Thyroid gland (tissue), 4 donors: Measurements from ENCODE around the gene PTRHD1. TPM values are rescaled to one million over a fixed set of nuclear protein-coding genes. Genes with fewer than 3 reads are reported as not detected.
A peak's percentile ranks its signal among the peaks of the same experiment; 100 is the strongest.

Source experiments
- DNase-seq, 2 donors: peaks; one replicate each; pipeline ENCODE4 v3.0.0-alpha.2; 2019
- H3K27ac ChIP-seq, 3 donors: fragments of 200-600 bp; sonication (generic); 1 replicate in 2 of 3; 2 replicates in 1 of 3; pipeline ENCODE4 v1.5.1; 2016 to 2019; ENCODE audit warnings: mild to moderate bottlenecking in 1 of 3, moderate library complexity in 1 of 3
- H3K27me3 ChIP-seq: fragments of 200-600 bp; sonication (generic); one replicate; pipeline ENCODE4 v1.5.1; 2019
- H3K36me3 ChIP-seq, 2 donors: fragments of 200-600 bp; sonication (generic); one replicate each; pipeline ENCODE4 v1.5.1; 2016 to 2019
- H3K4me1 ChIP-seq, 2 donors: fragments of 200-600 bp; sonication (generic); one replicate each; pipeline ENCODE4 v1.5.1; 2017 to 2019
- H3K4me3 ChIP-seq, 3 donors: fragments of 200-600 bp; sonication (generic); replicated peaks in 1 of 3; 1 replicate in 2 of 3; 2 replicates in 1 of 3; pipeline ENCODE4 v1.5.1; 2016; ENCODE audit warnings: mild to moderate bottlenecking in 1 of 3
- H3K9me3 ChIP-seq: fragments of 200-600 bp; sonication (generic); one replicate; pipeline ENCODE4 v1.5.1; 2017
- CTCF ChIP-seq, 6 experiments: fragments of 200-600 bp in 3 of 6; fragments of 450-650 bp in 3 of 6; sonication (generic) in 3 of 6; IDR thresholded peaks; one replicate each; pipeline ENCODE4 v1.5.1; 2016 to 2019; ENCODE audit warnings: antibody characterized with exemption in 6 of 6, mild to moderate bottlenecking in 2 of 6, inconsistent platforms in 1 of 6, moderate library complexity in 1 of 6
- POLR2A ChIP-seq, 2 donors: fragments of 450-650 bp; IDR thresholded peaks; one replicate each; pipeline ENCODE4 v1.6.1; 2017; ENCODE audit warnings: antibody characterized with exemption in 2 of 2, mild to moderate bottlenecking in 2 of 2, moderate library complexity in 1 of 2
- WGBS, 2 donors: methylation state at CpG; one replicate each; pipeline ENCODE4 v1.1.5; 2017; 5-methylcytosine and 5-hydroxymethylcytosine counted together
- intact Hi-C: fragments of 100-400 bp; cut with DNase I; formaldehyde crosslinking; loops from one replicate; pipeline ENCODE4 v1.15.1; 2023
- total RNA-seq, 4 donors: library from RNA; depleted of rRNA; stranded (reverse); fragments of >200 nt; gene quantifications; one replicate each; pipeline ENCODE4 v1.2.3, GENCODE V29; 2016

Gene PTRHD1
- total RNA-seq, 4 donors from 2014 or later = 12.6 to 68.8 (median 31.6) TPM

GRCh38 chr2:24768013-24768412, 25.2 kb downstream of the PTRHD1 start:
- TF ChIP-seq CTCF (IDR thresholded peaks at IDR 0.05) (no peak), POLR2A (IDR thresholded peaks at IDR 0.05) (peak in 1 of 2 donors; percentile 26)
- intact Hi-C loops = no loop called here
- DNase-seq = peak; percentile 92 to 95
- peaks cover 0 to under 1% of the 10 kb centered on the region in 2 donors for H3K36me3 ChIP-seq
- no peaks in the 10 kb centered on the region for H3K9me3 ChIP-seq
- WGBS, 2 donors = 29 to 31% methylated on average over 5 of the region's 5 CpGs
- H3K4me3 ChIP-seq = no peak overlapping the region
- H3K4me1 ChIP-seq = peaks cover 12 to 24% of the 10 kb centered on the region in 2 donors
- peak overlapping the region; percentile 74 to 82 (median 79) for H3K27ac ChIP-seq
- H3K27me3 ChIP-seq = no peaks in the 10 kb centered on the region

- H3K9me3 ChIP-seq = no peaks in the 10 kb centered on the region
- H3K4me1 ChIP-seq = peaks cover 12 to 24% of the 10 kb centered on the region in 2 donors
- no peak for DNase-seq
- H3K36me3 ChIP-seq = peaks cover 0 to 6% of the 10 kb centered on the region in 2 donors
- no peak overlapping the region for H3K4me3 ChIP-seq
- WGBS, 2 donors = 79 to 82% methylated on average over 6 of the region's 6 CpGs
- H3K27ac ChIP-seq = peak overlapping the region in 2 of 3 donors; percentile 74 to 79
- intact Hi-C loops = no loop called here
- no peak for TF ChIP-seq CTCF (IDR thresholded peaks at IDR 0.05)
- TF ChIP-seq POLR2A (IDR thresholded peaks at IDR 0.05) = no peak
- H3K27me3 ChIP-seq = no peaks in the 10 kb centered on the region
These were observed 26.6 kb downstream of the PTRHD1 start for GRCh38 chr2:24766609-24767008.

GRCh38 chr2:24763843-24764242, 29.3 kb downstream of the PTRHD1 start:
- Histone ChIP-seq H3K4me3 (no peak overlapping the region), H3K4me1 (peaks cover 10 to 21% of the 10 kb centered on the region in 2 donors), H3K9me3 (no peaks in the 10 kb centered on the region), H3K36me3 (peaks cover 3 to 10% of the 10 kb centered on the region in 2 donors), H3K27me3 (no peaks in the 10 kb centered on the region), H3K27ac (no peak overlapping the region)
- TF ChIP-seq CTCF (IDR thresholded peaks at IDR 0.05) (no peak), POLR2A (IDR thresholded peaks at IDR 0.05) (no peak)
- 96 to 98% methylated on average over 4 of the region's 4 CpGs for WGBS, 2 donors
- no peak for DNase-seq
- intact Hi-C loops = no loop called here

GRCh38 chr2:24762518-24762917, 30.7 kb downstream of the PTRHD1 start:
- 71 to 83% methylated on average over 2 of the region's 2 CpGs for WGBS, 2 donors
- TF ChIP-seq POLR2A (IDR thresholded peaks at IDR 0.05) (no peak), CTCF (IDR thresholded peaks at IDR 0.05) (no peak)
- Histone ChIP-seq H3K4me3 (no peak overlapping the region), H3K36me3 (peaks cover 11 to 13% of the 10 kb centered on the region in 2 donors), H3K27ac (no peak overlapping the region), H3K4me1 (peaks cover 0 to 9% of the 10 kb centered on the region in 2 donors), H3K27me3 (no peaks in the 10 kb centered on the region), H3K9me3 (no peaks in the 10 kb centered on the region)
- DNase-seq = no peak
- intact Hi-C loops = no loop called here

- intact Hi-C loops = no loop called here
- Histone ChIP-seq H3K36me3 (peaks cover 11 to 13% of the 10 kb centered on the region in 2 donors), H3K4me3 (no peak overlapping the region), H3K4me1 (peaks cover 0 to 3% of the 10 kb centered on the region in 2 donors), H3K27ac (no peak overlapping the region), H3K27me3 (no peaks in the 10 kb centered on the region), H3K9me3 (no peaks in the 10 kb centered on the region)
- no peak for TF ChIP-seq CTCF (IDR thresholded peaks at IDR 0.05)
- no peak for TF ChIP-seq POLR2A (IDR thresholded peaks at IDR 0.05)
- no peak for DNase-seq
- 92 to 96% methylated on average over 5 of the region's 5 CpGs for WGBS, 2 donors
These were observed 31.3 kb downstream of the PTRHD1 start for GRCh38 chr2:24761866-24762265.
